IMR-90 (cell line): Measurements from ENCODE around the gene S100A3. TPM values are rescaled to one million over a fixed set of nuclear protein-coding genes. Genes with fewer than 3 reads are reported as not detected.

Experiments used
- ATAC-seq: fragments of 200-7000 bp; cut with Tn5 transposase; 2 replicates; pipeline ENCODE4 v1.9.1; 2020; ENCODE audit warnings: low read depth, mild to moderate bottlenecking, moderate library complexity
- BruUV-seq: library from RNA; stranded (reverse); fragments of 400-500 nt; replicated peaks from 2 replicates; lab custom pipeline; 2021; lab: Mats Ljungman, UMichigan
- CTCF ChIA-PET: fragments of 300-600 bp; formaldehyde crosslinking; extraction: SDS; loops from one replicate; lab custom pipeline; 2021; ENCODE audit warnings: antibody characterized with exemption; lab: Yijun Ruan, JAX
- POLR2A ChIA-PET: fragments of 300-600 bp; sonication (Branson Sonifier 250); formaldehyde crosslinking; loops from one replicate; lab custom pipeline; 2022; ENCODE audit warnings: antibody characterized with exemption; ENCODE audit not compliant: unreplicated experiment; lab: Charles Lee
- DNase-seq: peaks from one replicate; pipeline ENCODE4 v3.0.0; 2013
- H2AFZ ChIP-seq: replicated peaks from 2 replicates; pipeline ENCODE3; 2013; ENCODE audit warnings: low read length, mild to moderate bottlenecking; ENCODE audit not compliant: poor library complexity
- H2AK5ac ChIP-seq: 2 replicates; pipeline ENCODE4 v1.6.1; 2013; ENCODE audit warnings: low read depth, low read length, inconsistent platforms
- H2AK9ac ChIP-seq: replicated peaks from 2 replicates; pipeline ENCODE3; 2013; ENCODE audit warnings: mild to moderate bottlenecking, low read depth, low read length, moderate library complexity; ENCODE audit not compliant: poor library complexity
- H2BK120ac ChIP-seq: 2 replicates; pipeline ENCODE4 v1.6.1; 2013; ENCODE audit warnings: low read depth, low read length, inconsistent platforms
- H2BK15ac ChIP-seq: 3 replicates; pipeline ENCODE4 v1.6.1; 2013; ENCODE audit warnings: low read depth, low read length, inconsistent platforms
- H2BK20ac ChIP-seq: 2 replicates; pipeline ENCODE4 v1.6.1; 2013; ENCODE audit warnings: low read depth, mild to moderate bottlenecking, inconsistent platforms, low read length, moderate library complexity
- H2BK5ac ChIP-seq: 2 replicates; pipeline ENCODE4 v1.6.1; 2013; ENCODE audit warnings: mild to moderate bottlenecking, low read depth, low read length, inconsistent platforms; ENCODE audit not compliant: poor library complexity, severe bottlenecking
- H3K14ac ChIP-seq: replicated peaks from 2 replicates; pipeline ENCODE4 v1.6.1; 2013; ENCODE audit warnings: low read depth, low read length, inconsistent platforms
- H3K18ac ChIP-seq: 2 replicates; pipeline ENCODE4 v1.6.1; 2013; ENCODE audit warnings: low read depth, low read length, control low read depth
- H3K23ac ChIP-seq: 2 replicates; pipeline ENCODE4 v1.6.1; 2013; ENCODE audit warnings: low read depth, low read length, inconsistent platforms
- H3K27ac ChIP-seq: 2 replicates; pipeline ENCODE4 v1.5.1; 2013; ENCODE audit warnings: mild to moderate bottlenecking, control low read depth, low read length; ENCODE audit not compliant: insufficient read depth
- H3K27me3 ChIP-seq: 2 replicates; pipeline ENCODE4 v1.6.1; 2013; ENCODE audit warnings: low read length; ENCODE audit not compliant: control insufficient read depth, insufficient read depth
- H3K36me3 ChIP-seq: 2 replicates; pipeline ENCODE4 v1.6.1; 2013; ENCODE audit warnings: low read length, mixed read lengths; ENCODE audit not compliant: control insufficient read depth, insufficient read depth
- H3K4ac ChIP-seq: 2 replicates; pipeline ENCODE4 v1.6.1; 2013; ENCODE audit warnings: low read depth, low read length, inconsistent platforms
- H3K4me1 ChIP-seq: 2 replicates; pipeline ENCODE4 v1.6.1; 2013; ENCODE audit warnings: low read length, mixed read lengths; ENCODE audit not compliant: control insufficient read depth, insufficient read depth
- H3K4me2 ChIP-seq: 2 replicates; pipeline ENCODE4 v1.6.1; 2013; ENCODE audit warnings: low read depth, mild to moderate bottlenecking, control low read depth, low read length, moderate library complexity
- H3K4me3 ChIP-seq: 2 replicates; pipeline ENCODE4 v1.5.1; 2013; ENCODE audit warnings: low read depth, mild to moderate bottlenecking, control low read depth, low read length, moderate library complexity; ENCODE audit not compliant: insufficient read depth
- H3K56ac ChIP-seq: 2 replicates; pipeline ENCODE4 v1.6.1; 2013; ENCODE audit warnings: low read length, inconsistent platforms; ENCODE audit not compliant: insufficient read depth; ENCODE audit errors: extremely low read depth
- H3K79me1 ChIP-seq, 2 experiments: 2 replicates each; pipeline ENCODE4 v1.6.1; 2013; ENCODE audit warnings: low read length in 2 of 2, inconsistent platforms in 1 of 2, low read depth in 1 of 2
- H3K9ac ChIP-seq: 2 replicates; pipeline ENCODE4 v1.6.1; 2013; ENCODE audit warnings: low read depth, low read length, control low read depth
- H3K9me1 ChIP-seq: 2 replicates; pipeline ENCODE4 v1.6.1; 2013; ENCODE audit warnings: low read length, inconsistent platforms; ENCODE audit not compliant: insufficient read depth
- H3K9me3 ChIP-seq: 2 replicates; pipeline ENCODE4 v1.6.1; 2013; ENCODE audit warnings: low read length; ENCODE audit not compliant: control insufficient read depth, insufficient read depth
- H4K20me1 ChIP-seq: 2 replicates; pipeline ENCODE4 v1.6.1; 2013; ENCODE audit warnings: low read length, inconsistent platforms; ENCODE audit not compliant: insufficient read depth
- H4K5ac ChIP-seq: 2 replicates; pipeline ENCODE4 v1.6.1; 2013; ENCODE audit warnings: mild to moderate bottlenecking, low read depth, low read length, control low read depth
- H4K8ac ChIP-seq, 2 experiments: 2 replicates each; pipeline ENCODE4 v1.6.1; 2013; ENCODE audit warnings: low read depth in 2 of 2, low read length in 2 of 2, control low read depth in 1 of 2, inconsistent platforms in 1 of 2
- H4K91ac ChIP-seq: 2 replicates; pipeline ENCODE4 v1.6.1; 2013; ENCODE audit warnings: low read depth, low read length, inconsistent platforms; ENCODE audit not compliant: insufficient read depth
- BHLHE40 ChIP-seq: fragments of 150-350 bp; IDR thresholded peaks from 2 replicates; pipeline ENCODE4 v1.6.1; 2016; ENCODE audit warnings: mild to moderate bottlenecking, low read depth, low read length
- CEBPB ChIP-seq: IDR thresholded peaks from 2 replicates; pipeline ENCODE4 v1.6.1; 2012; ENCODE audit warnings: low read depth, low read length, improper control_type of control experiment
- CHD1 ChIP-seq: IDR thresholded peaks from 2 replicates; pipeline ENCODE4 v1.6.1; 2012; ENCODE audit warnings: low read depth, low read length, improper control_type of control experiment
- FOS ChIP-seq: fragments of 150-350 bp; IDR thresholded peaks from 2 replicates; pipeline ENCODE4 v1.6.1; 2016; ENCODE audit warnings: low read depth, low read length
- MAFK ChIP-seq: IDR thresholded peaks from 2 replicates; pipeline ENCODE4 v1.6.1; 2012; ENCODE audit warnings: low read depth, low read length, improper control_type of control experiment
- MAZ ChIP-seq: IDR thresholded peaks from 2 replicates; pipeline ENCODE4 v1.6.1; 2012; ENCODE audit warnings: low read depth, mild to moderate bottlenecking, low read length, improper control_type of control experiment, moderate library complexity, borderline replicate concordance
- MXI1 ChIP-seq: IDR thresholded peaks from 2 replicates; pipeline ENCODE4 v1.6.1; 2012; ENCODE audit warnings: low read depth, mild to moderate bottlenecking, low read length, moderate library complexity, borderline replicate concordance
- NFE2L2 ChIP-seq: fragments of 150-350 bp; IDR thresholded peaks from 2 replicates; pipeline ENCODE4 v1.6.1; 2016; ENCODE audit warnings: low read depth, mild to moderate bottlenecking, low read length
- POLR2A ChIP-seq: IDR thresholded peaks from 2 replicates; pipeline ENCODE4 v1.6.1; 2012; ENCODE audit warnings: mild to moderate bottlenecking, low read depth, low read length
- RAD21 ChIP-seq: IDR thresholded peaks from 2 replicates; pipeline ENCODE4 v1.6.1; 2012; ENCODE audit warnings: low read length, improper control_type of control experiment
- RCOR1 ChIP-seq: IDR thresholded peaks from 2 replicates; pipeline ENCODE4 v1.6.1; 2012; ENCODE audit warnings: mild to moderate bottlenecking, low read length, improper control_type of control experiment; ENCODE audit not compliant: insufficient replicate concordance
- RFX5 ChIP-seq: IDR thresholded peaks from 2 replicates; pipeline ENCODE4 v1.8.0; 2012; ENCODE audit warnings: low read depth, mild to moderate bottlenecking, low read length, moderate library complexity
- SMC3 ChIP-seq: fragments of 150-350 bp; IDR thresholded peaks from 2 replicates; pipeline ENCODE4 v1.6.1; 2016; ENCODE audit warnings: low read depth, mild to moderate bottlenecking, antibody characterized with exemption, low read length, moderate library complexity
- WGBS, 2 experiments: methylation state at CpG; one replicate each; pipeline versions ENCODE4 v1.1.5 to v1.1.7; 2013; ENCODE audit warnings: missing lambda C conversion rate in 2 of 2; ENCODE audit not compliant: insufficient read length in 1 of 2; ENCODE audit errors: extremely low coverage in 2 of 2; 5-methylcytosine and 5-hydroxymethylcytosine counted together
- dilution Hi-C: fragments of 300-500 bp; cut with HindIII; formaldehyde crosslinking; loops from one replicate; pipeline ENCODE4 v1.14.3; 2018; ENCODE audit warnings: low sequenced_read_pairs; ENCODE audit not compliant: unreplicated experiment
- in situ Hi-C: fragments of 300-500 bp; cut with MboI; formaldehyde crosslinking; loops from 3 replicates; pipeline ENCODE4 v1.14.3; 2019; ENCODE audit warnings: low sequenced_read_pairs, inconsistent platforms, mixed read lengths
- intact Hi-C: fragments of 100-400 bp; cut with micrococcal nuclease; formaldehyde crosslinking; loops from 2 replicates; pipeline ENCODE4 v1.10.0; 2022
- polyA plus RNA-seq, 3 experiments: library from polyadenylated mRNA; depleted of rRNA; stranded (reverse); fragments of >200 nt; gene quantifications; 2 replicates each; pipeline ENCODE4 v1.2.3, GENCODE V29; 2012; ENCODE audit warnings: low replicate concordance in 1 of 3
- total RNA-seq: library from RNA; depleted of rRNA; stranded (reverse); fragments of >200 nt; gene quantifications from 2 replicates; pipeline ENCODE4 v1.2.3, GENCODE V29; 2012
- TF ChIP-seq, protein P1 (sequence below): fragments of 150-350 bp; IDR thresholded peaks from 2 replicates; pipeline ENCODE4 v1.6.1; 2016; ENCODE audit warnings: low read depth, mild to moderate bottlenecking, low read length, moderate library complexity, borderline replicate concordance
- TF ChIP-seq, protein P2 (sequence below): conservative IDR thresholded peaks from 2 replicates; pipeline ENCODE4 v1.5.1; 2012; ENCODE audit warnings: mild to moderate bottlenecking, low read depth, low read length, improper control_type of control experiment
- TF ChIP-seq, protein P3 (sequence below): fragments of 150-350 bp; IDR thresholded peaks from 2 replicates; pipeline ENCODE4 v1.6.1; 2017; ENCODE audit warnings: mild to moderate bottlenecking, antibody characterized with exemption, low read length, low read depth

Gene S100A3
- total and polyA plus RNA-seq, 2 of the 4 experiments (the other 2 are of a cell fraction), result 2.9 to 4.5 TPM

DNA sequence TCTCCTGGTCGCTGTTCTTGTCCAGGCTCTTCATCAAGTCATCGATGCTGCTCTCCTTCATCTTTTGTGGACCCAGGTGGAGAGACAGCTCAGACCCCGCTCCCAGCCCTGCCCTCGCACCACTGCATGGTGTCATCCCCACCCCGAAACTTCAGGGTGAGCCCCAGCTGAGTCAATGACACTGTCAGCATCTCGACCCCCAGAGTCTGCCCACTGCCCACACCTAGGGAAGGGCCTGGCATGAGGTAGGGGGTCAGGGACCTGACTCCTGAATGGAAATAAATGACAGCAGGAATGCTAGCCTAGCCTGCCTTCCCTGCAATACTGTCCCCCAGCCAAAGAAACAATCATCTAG lies 11.7 kb downstream of the S100A3 start:
- H3K9me1 ChIP-seq, result peaks cover 34% of the 10 kb centered on the region
- no peak overlapping the region for H3K14ac ChIP-seq
- H3K79me1 ChIP-seq, result peaks cover 5 to 55% of the 10 kb centered on the region in 2 experiments; a peak in 3 of 4 replicates
- H2AK5ac ChIP-seq, result peak overlapping the region; percentile 98
- ATAC-seq, result no peak
- in situ Hi-C loops (loop anchor here (25.0 kb wide), 1 partner anchor 425 kb away; the partner anchor contains the start of genes CREB3L4, CRTC2 and SLC39A1), intact Hi-C loops (no loop called here), dilution Hi-C loops (no loop called here)
- H3K56ac ChIP-seq, result no peak overlapping the region
- TF ChIP-seq NFE2L2 (no peak), BHLHE40 (no peak), MAFK (no peak), RFX5 (no peak), FOS (no peak), RCOR1 (no peak), MXI1 (no peak), POLR2A (no peak), MAZ (no peak), CEBPB (no peak), RAD21 (no peak), SMC3 (no peak), CHD1 (no peak)
- TF ChIP-seq, protein P1, sequence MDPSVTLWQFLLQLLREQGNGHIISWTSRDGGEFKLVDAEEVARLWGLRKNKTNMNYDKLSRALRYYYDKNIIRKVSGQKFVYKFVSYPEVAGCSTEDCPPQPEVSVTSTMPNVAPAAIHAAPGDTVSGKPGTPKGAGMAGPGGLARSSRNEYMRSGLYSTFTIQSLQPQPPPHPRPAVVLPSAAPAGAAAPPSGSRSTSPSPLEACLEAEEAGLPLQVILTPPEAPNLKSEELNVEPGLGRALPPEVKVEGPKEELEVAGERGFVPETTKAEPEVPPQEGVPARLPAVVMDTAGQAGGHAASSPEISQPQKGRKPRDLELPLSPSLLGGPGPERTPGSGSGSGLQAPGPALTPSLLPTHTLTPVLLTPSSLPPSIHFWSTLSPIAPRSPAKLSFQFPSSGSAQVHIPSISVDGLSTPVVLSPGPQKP, result no peak
- TF ChIP-seq, protein P2, sequence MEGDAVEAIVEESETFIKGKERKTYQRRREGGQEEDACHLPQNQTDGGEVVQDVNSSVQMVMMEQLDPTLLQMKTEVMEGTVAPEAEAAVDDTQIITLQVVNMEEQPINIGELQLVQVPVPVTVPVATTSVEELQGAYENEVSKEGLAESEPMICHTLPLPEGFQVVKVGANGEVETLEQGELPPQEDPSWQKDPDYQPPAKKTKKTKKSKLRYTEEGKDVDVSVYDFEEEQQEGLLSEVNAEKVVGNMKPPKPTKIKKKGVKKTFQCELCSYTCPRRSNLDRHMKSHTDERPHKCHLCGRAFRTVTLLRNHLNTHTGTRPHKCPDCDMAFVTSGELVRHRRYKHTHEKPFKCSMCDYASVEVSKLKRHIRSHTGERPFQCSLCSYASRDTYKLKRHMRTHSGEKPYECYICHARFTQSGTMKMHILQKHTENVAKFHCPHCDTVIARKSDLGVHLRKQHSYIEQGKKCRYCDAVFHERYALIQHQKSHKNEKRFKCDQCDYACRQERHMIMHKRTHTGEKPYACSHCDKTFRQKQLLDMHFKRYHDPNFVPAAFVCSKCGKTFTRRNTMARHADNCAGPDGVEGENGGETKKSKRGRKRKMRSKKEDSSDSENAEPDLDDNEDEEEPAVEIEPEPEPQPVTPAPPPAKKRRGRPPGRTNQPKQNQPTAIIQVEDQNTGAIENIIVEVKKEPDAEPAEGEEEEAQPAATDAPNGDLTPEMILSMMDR, result no peak
- TF ChIP-seq, protein P3, sequence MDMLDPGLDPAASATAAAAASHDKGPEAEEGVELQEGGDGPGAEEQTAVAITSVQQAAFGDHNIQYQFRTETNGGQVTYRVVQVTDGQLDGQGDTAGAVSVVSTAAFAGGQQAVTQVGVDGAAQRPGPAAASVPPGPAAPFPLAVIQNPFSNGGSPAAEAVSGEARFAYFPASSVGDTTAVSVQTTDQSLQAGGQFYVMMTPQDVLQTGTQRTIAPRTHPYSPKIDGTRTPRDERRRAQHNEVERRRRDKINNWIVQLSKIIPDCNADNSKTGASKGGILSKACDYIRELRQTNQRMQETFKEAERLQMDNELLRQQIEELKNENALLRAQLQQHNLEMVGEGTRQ, result no peak
- H3K18ac ChIP-seq, result no peak overlapping the region
- 0 out of 3 replicates have a peak overlapping the region, but pooled peaks have one; percentile 35 for H2BK15ac ChIP-seq
- H4K8ac ChIP-seq, result no peak overlapping the region
- H3K27me3 ChIP-seq, result no peaks in the 10 kb centered on the region
- peak overlapping the region; percentile 95 for H2AK9ac ChIP-seq
- CTCF ChIA-PET, result no interaction called here
- peaks cover 18% of the 10 kb centered on the region for H4K20me1 ChIP-seq
- POLR2A ChIA-PET, result interaction anchor here (0.6 kb wide), 1 partner anchor 29 kb away, joined by 3 read pairs; no protein-coding TSS in a partner anchor
- H3K9me3 ChIP-seq, result no peaks in the 10 kb centered on the region
- no peak overlapping the region for H3K4me2 ChIP-seq
- no peak overlapping the region for H3K23ac ChIP-seq
- peaks cover 33% of the 10 kb centered on the region for H3K4me1 ChIP-seq
- no peak for DNase-seq
- H2BK120ac ChIP-seq, result no peak overlapping the region
- H3K4me3 ChIP-seq, result no peak overlapping the region
- peak overlapping the region; percentile 98; the same call in 1 of the 2 replicates for H4K91ac ChIP-seq
- no peak overlapping the region for H3K9ac ChIP-seq
- peak overlapping the region; percentile 93; the same call in 1 of the 2 replicates for H3K4ac ChIP-seq
- peak overlapping the region; percentile 27 for H2AFZ ChIP-seq
- H3K36me3 ChIP-seq, result peaks cover 11% of the 10 kb centered on the region
- no peak overlapping the region for H4K5ac ChIP-seq
- no peak overlapping the region for H2BK5ac ChIP-seq
- no TSS peak for BruUV-seq
- WGBS, 2 experiments, result no CpG with 5 or more reads among the region's 6 CpGs
- H2BK20ac ChIP-seq, result no peak overlapping the region
- H3K27ac ChIP-seq, result no peak overlapping the region
